ENCODE results near the gene CADM2. TPM values are rescaled to one million over a fixed set of nuclear protein-coding genes. Genes with fewer than 3 reads are reported as not detected.

Gene CADM2
- polyA plus RNA-seq, 1 donor from 2014 or later: 4.5 TPM

GRCh38 chr3:85360742-85361387 lies 402.1 kb downstream of the CADM2 start:
- no peak overlapping the region for H2AFZ ChIP-seq (ENCODE audit: low read depth, low read length)
- no peaks in the 10 kb centered on the region for H4K20me1 ChIP-seq (ENCODE audit: insufficient read depth)

GRCh38 chr3:85364296-85364909 lies 405.6 kb downstream of the CADM2 start:
- no peak overlapping the region for H3K9ac ChIP-seq (ENCODE audit: low read length)
- no peaks in the 10 kb centered on the region for H3K79me2 ChIP-seq (replicated peaks; ENCODE audit: insufficient read depth, low read length)
- no peaks in the 10 kb centered on the region for H3K27me3 ChIP-seq (ENCODE audit: insufficient read depth, low read depth, low read length)
- no peak overlapping the region for H3K4me3 ChIP-seq (ENCODE audit: low read length)
- TF ChIP-seq REST (IDR thresholded peaks at IDR 0.05; ENCODE audit: borderline replicate concordance): no peak
- no peak for TF ChIP-seq SMC3 (conservative IDR thresholded peaks at IDR 0.05; ENCODE audit: poor library complexity)
- TF ChIP-seq MXI1 (conservative IDR thresholded peaks at IDR 0.05; ENCODE audit: poor library complexity, severe bottlenecking): no peak
- no peak for TF ChIP-seq EP300 (conservative IDR thresholded peaks at IDR 0.05; ENCODE audit: poor library complexity, severe bottlenecking)
- no peak for TF ChIP-seq TAF1 (IDR thresholded peaks at IDR 0.05; ENCODE audit: low read depth)
- TF ChIP-seq POLR2AphosphoS5 (IDR thresholded peaks at IDR 0.05): no peak
- TF ChIP-seq RAD21 (conservative IDR thresholded peaks at IDR 0.05): no peak
- TF ChIP-seq CTCF (IDR thresholded peaks at IDR 0.05; ENCODE audit: poor library complexity, severe bottlenecking): no peak
- TF ChIP-seq EZH2 (IDR thresholded peaks at IDR 0.05; ENCODE audit: borderline replicate concordance, insufficient read depth, low read length, poor library complexity, severe bottlenecking): no peak
- H3K4me2 ChIP-seq (ENCODE audit: low read length): no peak overlapping the region
- no peaks in the 10 kb centered on the region for H3F3A ChIP-seq (ENCODE audit: insufficient read depth, low read length, poor library complexity, severe bottlenecking)
- H3K9me3 ChIP-seq (ENCODE audit: low read length): no peaks in the 10 kb centered on the region
- no peaks in the 10 kb centered on the region for H3K36me3 ChIP-seq (ENCODE audit: insufficient read depth, low read length)
- H3K9me2 ChIP-seq (ENCODE audit: insufficient read depth, low read length): no peaks in the 10 kb centered on the region
- no peak overlapping the region for H3K27ac ChIP-seq (ENCODE audit: low read length)
- H4K20me1 ChIP-seq (ENCODE audit: insufficient read depth): no peaks in the 10 kb centered on the region
- H2AFZ ChIP-seq (ENCODE audit: low read depth, low read length): no peak overlapping the region

More at GRCh38 chr3:85360742-85361387, 402.1 kb downstream of the CADM2 start:
- no peaks in the 10 kb centered on the region for H3K9me3 ChIP-seq (ENCODE audit: low read length)
- no peaks in the 10 kb centered on the region for H3K9me2 ChIP-seq (ENCODE audit: insufficient read depth, low read length)
- no peak overlapping the region for H3K9ac ChIP-seq (ENCODE audit: low read length)
- TF ChIP-seq SMC3 (conservative IDR thresholded peaks at IDR 0.05; ENCODE audit: poor library complexity): peak; percentile 88
- TF ChIP-seq EZH2 (IDR thresholded peaks at IDR 0.05; ENCODE audit: borderline replicate concordance, insufficient read depth, low read length, poor library complexity, severe bottlenecking): no peak
- peak; percentile 84 for TF ChIP-seq CTCF (IDR thresholded peaks at IDR 0.05; ENCODE audit: poor library complexity, severe bottlenecking)
- TF ChIP-seq RAD21 (conservative IDR thresholded peaks at IDR 0.05): peak; percentile 92
- no peaks in the 10 kb centered on the region for H3F3A ChIP-seq (ENCODE audit: insufficient read depth, low read length, poor library complexity, severe bottlenecking)
- no peaks in the 10 kb centered on the region for H3K36me3 ChIP-seq (ENCODE audit: insufficient read depth, low read length)
- H3K4me3 ChIP-seq (ENCODE audit: low read length): no peak overlapping the region
- H3K27ac ChIP-seq (ENCODE audit: low read length): no peak overlapping the region
- H3K4me2 ChIP-seq (ENCODE audit: low read length): no peak overlapping the region
- no peaks in the 10 kb centered on the region for H3K27me3 ChIP-seq (ENCODE audit: insufficient read depth, low read depth, low read length)
- H3K79me2 ChIP-seq (replicated peaks; ENCODE audit: insufficient read depth, low read length): no peaks in the 10 kb centered on the region

Measured in neural cell (in vitro differentiated cells).